SU-DHL-6 (cell line): ENCODE results near the gene PDE6G.

Experiments used
- CTCF ChIP-seq: fragments of 200-600 bp; sonication (generic); IDR thresholded peaks from one replicate; pipeline ENCODE4 v1.5.1; 2017; ENCODE audit warnings: antibody characterized with exemption, mild to moderate bottlenecking, low read length, moderate library complexity; ENCODE audit not compliant: insufficient read depth, poor library complexity, severe bottlenecking
- EZH2phosphoT487 ChIP-seq: fragments of 200-600 bp; sonication (generic), shearing (Covaris generic); conservative IDR thresholded peaks from 2 replicates; pipeline ENCODE4 v1.6.1; 2018; ENCODE audit warnings: mild to moderate bottlenecking, antibody characterized with exemption, low read length, moderate library complexity, mixed read lengths

- TF ChIP-seq CTCF (no peak), EZH2phosphoT487 (no peak)
These were observed 34.9 kb upstream of the PDE6G start for GRCh38 chr17:81691196-81691595.
